Measurements from ENCODE around the gene SNRPA. TPM values are rescaled to one million over a fixed set of nuclear protein-coding genes. Genes with fewer than 3 reads are reported as not detected.
"Not testable (repeated sequence)": the region's sequence is repeated elsewhere in the genome, so short reads cannot be mapped to it uniquely, and the experiment has no call there.

The SNRPA gene
- total RNA-seq, 2 donors from 2014 or later = 201 to 290 TPM

GRCh38 chr19:40730065-40730464, 20.9 kb upstream of the SNRPA start:
- ATAC-seq (replicated peaks in 1 of 2); H3K4me1 Mint-ChIP-seq (ENCODE audit: low read depth); H3K27ac Mint-ChIP-seq; H3K4me3 Mint-ChIP-seq; H3K9me3 Mint-ChIP-seq; H3K27me3 Mint-ChIP-seq (ENCODE audit: low read depth); DNase-seq: not testable (repeated sequence)
- peaks cover 5 to 20% of the 10 kb centered on the region in 2 donors for H3K36me3 Mint-ChIP-seq (ENCODE audit: insufficient read depth in 2 of 2)

GRCh38 chr19:40732304-40732703, 18.7 kb upstream of the SNRPA start:
- not testable (repeated sequence) for H3K27ac Mint-ChIP-seq; DNase-seq; H3K9me3 Mint-ChIP-seq; H3K4me3 Mint-ChIP-seq; ATAC-seq (replicated peaks in 1 of 2); H3K27me3 Mint-ChIP-seq (ENCODE audit: low read depth); H3K4me1 Mint-ChIP-seq (ENCODE audit: low read depth)
- H3K36me3 Mint-ChIP-seq (ENCODE audit: insufficient read depth in 2 of 2) = peaks cover 8 to 18% of the 10 kb centered on the region in 2 donors

- peaks cover 11 to 22% of the 10 kb centered on the region in 2 donors for H3K36me3 Mint-ChIP-seq (ENCODE audit: insufficient read depth in 2 of 2)
- DNase-seq (no peak), ATAC-seq (replicated peaks in 1 of 2) (no peak)
- no peaks in the 10 kb centered on the region for H3K9me3 Mint-ChIP-seq
- no peak overlapping the region for H3K4me3 Mint-ChIP-seq
- no peaks in the 10 kb centered on the region for H3K4me1 Mint-ChIP-seq (ENCODE audit: low read depth)
- no peaks in the 10 kb centered on the region for H3K27me3 Mint-ChIP-seq (ENCODE audit: low read depth)
- H3K27ac Mint-ChIP-seq = no peak overlapping the region
Measured at GRCh38 chr19:40733149-40733548, 17.9 kb upstream of the SNRPA start.

GRCh38 chr19:40735013-40735771, 15.8 kb upstream of the SNRPA start:
- H3K36me3 Mint-ChIP-seq (ENCODE audit: insufficient read depth in 2 of 2) = peaks cover 11 to 22% of the 10 kb centered on the region in 2 donors
- H3K4me1 Mint-ChIP-seq (ENCODE audit: low read depth) = no peaks in the 10 kb centered on the region
- no peak overlapping the region for H3K4me3 Mint-ChIP-seq
- H3K27ac Mint-ChIP-seq = no peak overlapping the region
- ATAC-seq (replicated peaks in 1 of 2) (no peak), DNase-seq (no peak)
- H3K27me3 Mint-ChIP-seq (ENCODE audit: low read depth) = no peaks in the 10 kb centered on the region
- no peaks in the 10 kb centered on the region for H3K9me3 Mint-ChIP-seq

GRCh38 chr19:40736661-40737060, 14.3 kb upstream of the SNRPA start:
- Mint-ChIP-seq H3K27me3 (ENCODE audit: low read depth) (no peaks in the 10 kb centered on the region), H3K4me3 (no peak overlapping the region), H3K9me3 (no peaks in the 10 kb centered on the region), H3K36me3 (ENCODE audit: insufficient read depth in 2 of 2) (peaks cover 11 to 21% of the 10 kb centered on the region in 2 donors), H3K4me1 (ENCODE audit: low read depth) (no peaks in the 10 kb centered on the region), H3K27ac (no peak overlapping the region)
- DNase-seq (no peak), ATAC-seq (replicated peaks in 1 of 2) (no peak)

- no peak overlapping the region for H3K27ac Mint-ChIP-seq
- H3K4me3 Mint-ChIP-seq = no peak overlapping the region
- H3K36me3 Mint-ChIP-seq (ENCODE audit: insufficient read depth in 2 of 2) = peaks cover 11 to 21% of the 10 kb centered on the region in 2 donors
- DNase-seq = no peak
- no peaks in the 10 kb centered on the region for H3K4me1 Mint-ChIP-seq (ENCODE audit: low read depth)
- H3K27me3 Mint-ChIP-seq (ENCODE audit: low read depth) = no peaks in the 10 kb centered on the region
- no peaks in the 10 kb centered on the region for H3K9me3 Mint-ChIP-seq
- no peak for ATAC-seq (replicated peaks in 1 of 2)
Measured at GRCh38 chr19:40737102-40737644, 13.8 kb upstream of the SNRPA start.

GRCh38 chr19:40739030-40739839, 11.8 kb upstream of the SNRPA start:
- DNase-seq (no peak), ATAC-seq (replicated peaks in 1 of 2) (peak; percentile 37 to 43)
- H3K27me3 Mint-ChIP-seq (ENCODE audit: low read depth) = no peaks in the 10 kb centered on the region
- peaks cover 7 to 14% of the 10 kb centered on the region in 2 donors for H3K36me3 Mint-ChIP-seq (ENCODE audit: insufficient read depth in 2 of 2)
- H3K4me1 Mint-ChIP-seq (ENCODE audit: low read depth) = no peaks in the 10 kb centered on the region
- no peak overlapping the region for H3K27ac Mint-ChIP-seq
- H3K4me3 Mint-ChIP-seq = no peak overlapping the region
- no peaks in the 10 kb centered on the region for H3K9me3 Mint-ChIP-seq

GRCh38 chr19:40739871-40740703, 10.9 kb upstream of the SNRPA start:
- Mint-ChIP-seq H3K9me3 (no peaks in the 10 kb centered on the region), H3K27me3 (ENCODE audit: low read depth) (no peaks in the 10 kb centered on the region), H3K36me3 (ENCODE audit: insufficient read depth in 2 of 2) (peaks cover 7 to 11% of the 10 kb centered on the region in 2 donors), H3K4me1 (ENCODE audit: low read depth) (no peaks in the 10 kb centered on the region), H3K4me3 (no peak overlapping the region), H3K27ac (no peak overlapping the region)
- ATAC-seq (replicated peaks in 1 of 2) (no peak), DNase-seq (no peak)

- ATAC-seq (replicated peaks in 1 of 2) = no peak
- Mint-ChIP-seq H3K4me3 (no peak overlapping the region), H3K9me3 (no peaks in the 10 kb centered on the region), H3K27me3 (ENCODE audit: low read depth) (no peaks in the 10 kb centered on the region), H3K4me1 (ENCODE audit: low read depth) (no peaks in the 10 kb centered on the region), H3K36me3 (ENCODE audit: insufficient read depth in 2 of 2) (peaks cover 3 to 5% of the 10 kb centered on the region in 2 donors), H3K27ac (no peak overlapping the region)
- DNase-seq = no peak
Measured at GRCh38 chr19:40740747-40741146, 10.3 kb upstream of the SNRPA start.

- H3K4me3 Mint-ChIP-seq = no peak overlapping the region
- H3K36me3 Mint-ChIP-seq (ENCODE audit: insufficient read depth in 2 of 2) = peaks cover 3 to 4% of the 10 kb centered on the region in 2 donors
- H3K27me3 Mint-ChIP-seq (ENCODE audit: low read depth) = no peaks in the 10 kb centered on the region
- no peaks in the 10 kb centered on the region for H3K9me3 Mint-ChIP-seq
- H3K27ac Mint-ChIP-seq = no peak overlapping the region
- DNase-seq (no peak), ATAC-seq (replicated peaks in 1 of 2) (no peak)
- no peaks in the 10 kb centered on the region for H3K4me1 Mint-ChIP-seq (ENCODE audit: low read depth)
Measured at GRCh38 chr19:40741527-40742390, 9.2 kb upstream of the SNRPA start.

- H3K27ac Mint-ChIP-seq = no peak overlapping the region
- H3K4me3 Mint-ChIP-seq = no peak overlapping the region
- peak in 1 of 2 donors; percentile 12 for ATAC-seq (replicated peaks in 1 of 2)
- H3K27me3 Mint-ChIP-seq (ENCODE audit: low read depth) = no peaks in the 10 kb centered on the region
- H3K36me3 Mint-ChIP-seq (ENCODE audit: insufficient read depth in 2 of 2) = peaks cover 2 to 3% of the 10 kb centered on the region in 2 donors
- H3K4me1 Mint-ChIP-seq (ENCODE audit: low read depth) = no peaks in the 10 kb centered on the region
- DNase-seq = no peak
- H3K9me3 Mint-ChIP-seq = no peaks in the 10 kb centered on the region
Measured at GRCh38 chr19:40742477-40742876, 8.5 kb upstream of the SNRPA start.

- Mint-ChIP-seq H3K27ac (no peak overlapping the region), H3K4me1 (ENCODE audit: low read depth) (no peaks in the 10 kb centered on the region), H3K4me3 (no peak overlapping the region), H3K27me3 (ENCODE audit: low read depth) (no peaks in the 10 kb centered on the region), H3K36me3 (ENCODE audit: insufficient read depth in 2 of 2) (no peaks in the 10 kb centered on the region), H3K9me3 (no peaks in the 10 kb centered on the region)
- no peak for DNase-seq
- no peak for ATAC-seq (replicated peaks in 1 of 2)
Measured at GRCh38 chr19:40742886-40743285, 8.1 kb upstream of the SNRPA start.

Data from activated T-cell treated with anti-CD3 and anti-CD28 coated beads, Interleukin-2, amount 50 U/mL, for 72 hours (primary cell).